RPMI7951 (cell line): ENCODE data around the gene BAG5. TPM values are rescaled to one million over a fixed set of nuclear protein-coding genes. Genes with fewer than 3 reads are reported as not detected.

Experiments used
- DNase-seq: peaks from one replicate; pipeline ENCODE4 v3.0.0-alpha.2; 2012; ENCODE audit warnings: low read depth
- total RNA-seq: library from RNA; depleted of rRNA; stranded (reverse); fragments of >200 nt; shearing (Covaris generic); gene quantifications from 2 replicates; pipeline ENCODE4 v1.2.3, GENCODE V29; 2014; rRNA removed

The BAG5 gene
- total RNA-seq, 1 experiment from 2014 or later: 17.9 TPM

GRCh38 chr14:103510724-103511693, 51.4 kb downstream of the BAG5 start:
- DNase-seq: no peak

GRCh38 chr14:103509864-103510723, 52.4 kb downstream of the BAG5 start:
- no peak for DNase-seq

- no peak for DNase-seq
Observed at GRCh38 chr14:103508521-103509329, 53.7 kb downstream of the BAG5 start.

GRCh38 chr14:103507751-103508150, 54.7 kb downstream of the BAG5 start:
- DNase-seq: no peak

Other genes with a start within 250 kb of the BAG5 start
- gene EIF5, start 228.4 kb downstream of the BAG5 start, total RNA-seq: 103 and 123 TPM in 2 replicates
- gene MARK3, start 177.2 kb downstream of the BAG5 start, total RNA-seq: 45.9 and 61.9 TPM in 2 replicates
- 8.8 and 18.3 TPM in 2 replicates for gene CKB, start 39.8 kb downstream of the BAG5 start, total RNA-seq
- gene TRMT61A, start 33.5 kb downstream of the BAG5 start, total RNA-seq: 3.8 and 5.3 TPM in 2 replicates
- gene COA8, start 303 bp upstream of the BAG5 start, total RNA-seq: 28.4 and 48.0 TPM in 2 replicates
- gene KLC1, start 66.6 kb upstream of the BAG5 start, total RNA-seq: 89.5 and 118 TPM in 2 replicates
- gene XRCC3, start 152.8 kb upstream of the BAG5 start, total RNA-seq: 14.5 and 22.4 TPM in 2 replicates
- 34.5 and 37.0 TPM in 2 replicates for gene ZFYVE21, start 153.2 kb upstream of the BAG5 start, total RNA-seq